Activated CD4-positive, alpha-beta T cell treated with anti-CD3 and anti-CD28 coated beads for 24 hours (primary cell): ENCODE measurements around the gene ZNF697.
"Not testable (repeated sequence)": the region's sequence is repeated elsewhere in the genome, so short reads cannot be mapped to it uniquely, and the experiment has no call there.

Source experiments
- DNase-seq, 2 donors: peaks; one replicate each; pipeline ENCODE4 v3.0.0-alpha.2; 2020; ENCODE audit warnings: low read depth in 2 of 2

Gene ZNF697

GRCh38 chr1:119602789-119603188 is 45.3 kb downstream of the ZNF697 start:
- DNase-seq: not testable (repeated sequence)

- no peak for DNase-seq
These were observed 45.9 kb downstream of the ZNF697 start for GRCh38 chr1:119602169-119602568.

GRCh38 chr1:119600976-119601375 is 47.1 kb downstream of the ZNF697 start:
- no peak for DNase-seq

GRCh38 chr1:119600561-119600960 is 47.5 kb downstream of the ZNF697 start:
- DNase-seq: no peak

GRCh38 chr1:119595606-119596005 is 52.5 kb downstream of the ZNF697 start:
- no peak for DNase-seq

- no peak for DNase-seq
These were observed 52.9 kb downstream of the ZNF697 start for GRCh38 chr1:119595168-119595567.

- no peak for DNase-seq
These were observed 53.7 kb downstream of the ZNF697 start for GRCh38 chr1:119594376-119594775.

GRCh38 chr1:119593805-119594204 is 54.3 kb downstream of the ZNF697 start:
- DNase-seq: no peak

- DNase-seq: no peak
These were observed 57.7 kb downstream of the ZNF697 start for GRCh38 chr1:119590393-119590792.

GRCh38 chr1:119588621-119589020 is 59.4 kb downstream of the ZNF697 start:
- no peak for DNase-seq

GRCh38 chr1:119587341-119587740 is 60.7 kb downstream of the ZNF697 start:
- DNase-seq: no peak

GRCh38 chr1:119585801-119586200 is 62.3 kb downstream of the ZNF697 start:
- not testable (repeated sequence) for DNase-seq

- no peak for DNase-seq
These were observed 65.3 kb downstream of the ZNF697 start for GRCh38 chr1:119582801-119583200.

- not testable (repeated sequence) for DNase-seq
These were observed 67.0 kb downstream of the ZNF697 start for GRCh38 chr1:119581076-119581475.

GRCh38 chr1:119573886-119574285 is 74.2 kb downstream of the ZNF697 start:
- no peak for DNase-seq

GRCh38 chr1:119569930-119570622 is 78.0 kb downstream of the ZNF697 start:
- DNase-seq: not testable (repeated sequence)
